HG02970 (cell line): ENCODE measurements around the gene RBMS1.
A peak's percentile ranks its signal among the peaks of the same experiment; 100 is the strongest.

Experiments used
- ATAC-seq: cut with Tn5 transposase; IDR thresholded peaks from one replicate; pipeline ENCODE4 v1.9.1; 2021; ENCODE audit warnings: mild to moderate bottlenecking, moderate library complexity, moderate number of reproducible peaks; ENCODE audit not compliant: unreplicated experiment, low FRiP score

RBMS1 gene

DNA sequence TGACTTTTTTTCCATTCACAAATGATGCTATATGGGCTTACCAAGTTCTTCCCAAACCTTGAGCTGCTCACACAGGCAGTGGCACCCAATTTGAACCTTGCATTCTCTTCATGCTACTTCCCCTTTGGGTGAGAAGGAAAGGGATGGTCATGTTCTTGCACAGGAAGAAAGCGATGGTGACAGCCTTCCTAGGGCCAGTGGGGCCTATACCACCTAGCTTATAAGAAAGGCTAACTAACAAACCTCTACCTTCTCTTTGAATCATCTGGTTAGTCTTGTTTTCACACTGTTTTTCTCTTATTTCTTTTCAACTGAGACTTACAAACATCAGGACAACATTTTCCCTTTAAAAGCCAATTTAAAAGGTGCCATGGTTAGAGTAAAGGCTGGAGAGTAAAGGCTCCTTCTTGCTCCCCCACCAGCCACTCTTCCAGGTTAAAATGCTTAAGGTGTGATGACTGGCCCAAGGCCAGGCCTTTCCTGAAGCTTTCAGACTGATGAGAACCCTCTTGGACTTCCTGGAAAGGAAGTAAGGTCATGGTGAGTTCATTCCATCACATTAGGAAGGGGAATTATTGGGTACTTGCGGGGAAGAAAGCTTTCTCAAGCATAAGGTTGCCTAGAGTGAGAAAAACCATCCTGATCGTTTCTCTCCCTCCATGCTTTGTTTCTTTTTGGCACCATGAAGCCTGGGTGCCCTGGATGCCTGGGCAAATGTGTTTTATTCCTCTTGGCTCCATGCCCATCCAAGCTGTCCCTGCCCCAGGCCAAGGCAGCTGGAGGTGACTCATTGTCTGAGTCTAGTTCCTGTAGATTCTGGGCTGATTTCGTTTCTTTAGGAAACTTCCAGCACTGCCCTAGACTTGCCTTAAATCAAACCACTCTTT is 252.1 kb downstream of the RBMS1 start:
- no peak for ATAC-seq

DNA sequence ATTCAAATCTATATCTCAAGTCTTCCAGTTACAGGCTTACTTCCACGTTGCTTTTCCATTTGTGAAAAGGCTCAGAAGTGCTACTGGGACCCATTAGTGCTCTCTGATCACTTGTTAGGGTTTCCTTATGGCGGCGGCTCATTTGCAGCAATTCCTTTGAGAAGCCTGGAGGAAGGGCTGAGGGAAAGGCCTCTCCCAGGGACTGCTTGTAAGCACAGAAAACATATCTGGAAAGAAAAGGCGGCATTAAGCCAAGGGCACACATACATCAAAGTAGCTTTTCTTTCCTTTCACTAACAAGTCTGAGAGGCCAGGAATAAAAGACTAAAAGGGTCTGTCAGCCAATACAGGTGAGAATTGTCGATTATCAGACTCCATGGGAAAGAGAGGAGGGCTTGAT is 254.2 kb downstream of the RBMS1 start:
- no peak for ATAC-seq

DNA sequence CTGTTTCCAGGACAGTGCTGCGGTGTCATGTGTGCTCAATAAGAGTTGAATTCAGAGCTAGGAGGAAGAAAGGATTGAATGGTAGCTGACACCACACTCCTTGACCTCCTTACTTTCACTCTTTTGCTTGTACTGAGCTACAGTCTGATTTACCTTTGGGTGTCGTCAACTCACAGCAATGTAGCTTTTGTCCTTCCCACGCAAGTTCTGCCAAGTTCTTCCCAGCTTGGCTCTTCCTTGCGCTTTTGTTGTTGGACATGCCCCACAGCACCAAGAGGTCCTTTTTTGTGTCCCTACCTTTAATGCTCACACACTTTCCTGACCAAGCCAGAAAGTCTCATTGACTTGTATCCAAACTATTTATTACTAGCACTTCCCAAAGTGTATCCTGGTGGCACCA is 255.2 kb downstream of the RBMS1 start:
- no peak for ATAC-seq

DNA sequence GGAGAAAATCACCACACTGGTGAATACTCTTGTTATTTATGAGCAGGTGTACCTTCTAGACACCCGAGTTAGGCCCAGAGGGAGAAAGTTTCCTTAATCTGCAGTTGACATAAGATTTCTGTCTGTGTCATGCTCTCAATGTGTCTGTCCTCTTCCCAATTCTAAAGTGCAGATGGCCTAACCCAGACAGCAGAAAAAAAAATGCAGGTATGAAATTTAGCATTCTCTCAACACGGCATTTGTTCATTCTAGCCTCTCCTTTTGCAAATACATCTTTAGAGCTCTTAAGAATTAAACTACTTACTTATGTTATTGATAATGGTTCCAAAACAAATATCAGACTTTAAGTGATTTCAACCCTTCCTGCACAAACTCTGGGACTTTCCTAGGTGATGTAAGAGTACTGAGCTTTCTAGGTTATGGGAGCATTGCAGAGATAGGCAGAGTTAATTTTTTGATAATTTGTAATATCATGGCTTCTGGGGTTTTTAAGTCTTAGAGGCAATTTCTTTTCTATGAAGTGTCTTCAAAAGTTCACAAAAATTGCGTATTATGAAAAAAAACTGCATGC is 260.6 kb downstream of the RBMS1 start:
- ATAC-seq = no peak

DNA sequence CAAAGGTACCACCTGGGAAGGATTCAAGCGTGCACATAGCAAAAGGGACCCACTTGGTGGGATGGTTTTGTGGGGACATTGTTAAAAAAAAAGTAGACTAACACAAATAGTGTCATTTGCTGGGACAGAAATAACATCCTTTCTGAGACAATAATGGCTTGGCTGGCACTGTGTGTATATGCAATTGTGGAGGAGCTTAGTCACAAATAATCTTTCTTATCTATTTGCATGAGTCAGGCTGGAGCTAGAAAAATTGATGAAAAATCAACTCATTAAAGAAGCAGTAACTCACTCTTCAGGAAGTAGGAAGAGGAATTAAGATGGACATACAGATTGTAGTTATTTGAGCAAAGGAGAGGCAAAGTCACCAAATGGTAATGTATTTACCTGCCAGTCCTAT is 264.0 kb downstream of the RBMS1 start:
- no peak for ATAC-seq

DNA sequence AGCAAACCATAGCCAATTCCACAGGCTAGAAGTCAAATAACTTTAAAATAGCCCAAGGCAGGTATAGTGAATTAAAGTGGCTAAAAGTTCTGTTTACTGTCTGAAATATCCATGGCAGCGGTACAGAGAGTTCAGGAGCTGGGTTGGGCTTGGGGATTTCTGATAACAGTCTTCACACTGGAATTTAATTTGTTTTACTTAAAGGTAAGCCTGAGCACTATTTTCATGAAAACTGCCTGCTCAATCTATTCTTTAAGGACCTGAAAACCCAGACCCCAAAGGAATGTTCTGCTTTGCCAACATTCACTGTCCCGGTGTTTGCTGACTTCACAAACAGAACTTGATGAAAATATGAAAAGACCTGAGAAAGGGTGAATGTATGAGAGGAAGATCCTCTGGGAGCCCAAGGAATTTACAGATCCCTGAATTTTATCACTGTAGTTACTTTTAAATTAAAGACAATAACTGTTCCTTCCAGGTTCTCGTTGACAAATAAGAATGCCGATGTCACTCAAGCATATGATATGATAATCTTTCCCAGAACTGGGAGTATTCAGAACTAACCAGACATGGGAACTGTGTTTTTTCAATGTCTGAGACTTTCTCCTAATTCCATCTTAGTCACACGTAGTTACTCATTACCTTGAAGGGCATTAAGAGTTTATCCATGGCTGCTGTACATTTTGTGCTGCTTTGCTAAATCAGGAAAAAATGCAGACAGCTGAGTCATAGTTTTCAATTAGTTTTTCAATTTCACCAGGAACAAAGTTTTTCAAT is 265.3 kb downstream of the RBMS1 start:
- no peak for ATAC-seq

DNA sequence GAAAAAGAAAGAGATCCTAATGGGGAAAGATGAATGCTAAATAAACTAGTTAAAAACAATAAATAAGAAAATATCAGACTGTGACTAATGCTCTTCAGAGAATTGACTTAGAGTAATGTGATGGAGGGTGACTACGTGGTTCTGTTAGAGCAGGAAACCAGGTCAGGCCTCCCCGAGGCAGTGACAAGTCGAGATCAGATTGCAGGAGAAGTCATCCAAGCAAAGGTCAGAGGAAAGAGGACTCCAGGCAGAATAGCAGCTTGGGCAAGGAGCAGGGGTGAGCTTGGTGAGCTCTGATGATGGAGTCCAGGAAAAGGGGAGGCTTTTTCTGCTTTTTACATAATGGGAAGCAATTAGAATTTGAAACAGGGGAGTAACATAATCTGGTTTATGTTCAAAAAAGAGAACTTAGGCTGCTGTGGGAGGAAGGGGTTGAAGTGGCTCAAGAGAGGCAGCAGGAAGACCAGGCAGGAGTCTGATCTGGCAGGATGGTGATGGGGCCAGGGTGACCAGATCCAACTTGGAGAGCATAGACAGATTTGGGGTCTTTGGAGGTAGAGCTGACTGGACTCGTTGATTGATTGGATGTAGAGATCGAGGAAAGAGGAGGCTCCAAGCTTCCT is 266.2 kb downstream of the RBMS1 start:
- ATAC-seq = no peak

DNA sequence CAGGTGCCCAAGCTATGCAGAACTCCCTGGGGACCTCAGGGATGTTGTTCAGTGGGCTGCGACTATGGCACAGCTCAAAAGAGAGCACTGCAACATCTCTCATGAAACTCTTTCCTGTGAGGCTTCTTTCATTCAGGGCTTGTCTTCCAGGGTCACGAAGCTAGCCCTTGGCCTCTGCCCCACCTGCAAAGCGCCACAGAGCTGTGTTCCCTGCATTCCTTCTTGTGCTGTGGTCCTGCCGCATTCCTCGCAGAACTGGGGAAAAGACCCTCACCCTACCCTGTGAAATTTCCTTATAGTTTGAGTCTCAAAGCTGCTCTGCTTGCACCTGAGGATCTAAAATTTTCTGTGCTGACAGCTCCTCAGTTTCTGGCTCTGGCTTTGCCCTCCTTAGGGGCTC is 267.2 kb downstream of the RBMS1 start:
- ATAC-seq = no peak

DNA sequence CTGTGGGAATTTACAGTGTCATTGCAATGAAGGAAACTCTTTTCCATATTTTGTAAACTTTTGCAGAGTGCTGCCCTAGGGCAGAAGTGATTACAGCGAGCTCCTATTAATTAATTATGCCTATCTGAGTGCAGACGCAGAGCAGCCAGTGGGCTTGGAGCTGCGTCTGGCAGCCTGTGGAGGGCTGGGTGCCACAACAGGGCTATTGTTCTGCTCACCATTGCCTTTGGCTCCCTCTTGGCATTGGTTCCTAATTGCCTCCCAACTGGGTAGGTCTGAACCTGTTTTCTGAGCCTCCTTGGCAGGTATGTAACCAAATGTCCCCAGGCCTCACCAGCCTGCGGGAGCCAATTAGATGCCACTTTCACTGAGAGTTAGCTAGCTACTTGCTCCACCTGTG is 267.9 kb downstream of the RBMS1 start:
- ATAC-seq = no peak

DNA sequence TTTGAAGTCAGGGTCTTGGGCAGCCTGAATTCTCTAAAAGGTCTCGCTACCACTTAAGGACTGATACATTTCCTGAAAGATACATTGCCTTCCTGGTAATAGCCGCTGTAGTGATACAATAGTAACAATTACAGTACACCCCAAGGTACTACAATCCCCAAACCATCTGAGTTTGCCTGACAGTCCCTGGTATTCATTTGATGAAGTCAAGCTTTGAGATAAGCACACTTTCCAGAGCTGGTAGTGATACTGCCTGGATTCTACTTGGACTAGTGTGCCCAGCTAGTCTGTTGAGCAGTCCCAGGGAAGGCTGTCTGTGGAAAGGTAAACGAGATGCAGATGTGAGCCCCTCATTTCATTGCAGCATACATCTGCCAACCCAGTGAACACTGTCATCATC is 269.1 kb downstream of the RBMS1 start:
- peak; percentile 2 for ATAC-seq

DNA sequence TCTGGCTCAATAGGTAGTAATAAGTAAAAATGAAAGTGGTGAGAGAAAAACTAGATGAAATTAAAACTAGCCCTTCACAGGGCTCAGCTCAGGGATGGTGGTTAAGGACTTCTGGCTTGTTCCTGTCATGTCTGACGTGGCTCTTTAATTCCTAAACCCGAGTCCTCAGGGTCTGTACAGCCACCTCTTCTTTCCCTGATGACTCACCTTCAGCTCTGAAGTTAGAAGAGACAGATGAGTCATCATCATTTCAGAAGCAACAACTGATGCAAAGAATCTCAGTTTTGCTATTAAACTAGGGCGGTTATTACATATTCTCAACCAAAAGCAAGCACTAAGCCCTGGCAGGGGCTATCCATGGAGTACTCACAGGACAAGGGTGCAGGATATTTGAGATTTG is 269.5 kb downstream of the RBMS1 start:
- ATAC-seq = peak; percentile 94

DNA sequence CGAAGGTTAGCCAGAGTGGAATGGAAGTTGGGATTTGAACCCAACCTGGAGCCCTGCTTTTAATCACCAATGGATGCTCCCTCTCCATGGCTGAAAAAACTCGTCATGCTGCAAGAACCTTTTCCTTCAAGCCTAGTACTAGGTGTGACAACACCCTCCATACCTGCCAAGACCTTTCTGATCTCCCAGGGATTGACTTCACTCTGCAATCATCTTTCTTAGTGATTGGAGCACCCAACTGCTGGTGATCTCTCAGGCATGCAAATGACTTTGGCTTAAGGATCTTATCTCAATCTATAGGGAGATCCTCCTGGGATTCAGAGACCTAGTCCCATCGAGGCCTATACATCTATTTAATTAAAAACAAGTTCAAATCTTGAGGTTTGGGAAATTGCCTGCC is 270.0 kb downstream of the RBMS1 start:
- no peak for ATAC-seq

DNA sequence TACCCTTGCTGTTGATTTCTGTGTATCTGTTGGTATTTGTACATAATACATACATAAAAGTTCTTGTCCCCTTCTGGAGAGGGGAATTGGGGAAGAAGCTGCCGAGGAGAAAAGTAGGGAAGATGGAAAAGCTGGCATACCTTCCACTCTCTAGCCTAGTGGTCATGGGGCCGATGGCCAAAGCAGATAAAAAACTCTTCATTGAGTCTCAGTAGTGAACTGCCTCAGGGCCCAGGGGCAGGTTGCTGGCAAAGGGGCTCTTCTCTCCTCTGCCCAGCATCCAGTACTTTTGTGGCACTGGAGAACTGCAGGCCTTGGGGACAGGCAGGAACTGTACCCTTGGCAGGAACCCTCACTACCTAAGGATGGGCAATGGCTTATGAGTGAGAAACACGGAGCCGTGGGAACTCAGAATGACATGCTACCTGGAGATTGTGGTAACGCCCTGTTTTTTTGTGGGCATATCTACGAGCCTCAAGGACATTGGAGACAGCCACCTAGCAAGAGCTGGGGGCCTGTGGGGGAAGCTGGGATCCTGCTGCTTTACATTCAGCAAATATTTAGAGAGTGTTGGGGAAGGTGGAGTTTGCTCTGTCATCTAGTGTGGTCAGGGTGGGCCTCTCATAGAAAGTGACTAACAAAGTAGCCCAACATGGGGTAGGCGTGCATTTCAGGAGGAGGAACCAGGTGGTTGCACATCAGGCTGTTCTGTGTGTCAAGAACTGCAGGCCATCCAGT is 270.9 kb downstream of the RBMS1 start:
- no peak for ATAC-seq
